Measurements from ENCODE around the gene LPP. TPM values are rescaled to one million over a fixed set of nuclear protein-coding genes. Genes with fewer than 3 reads are reported as not detected.
"Not testable (repeated sequence)": the region's sequence is repeated elsewhere in the genome, so short reads cannot be mapped to it uniquely, and the experiment has no call there.

Gene LPP
- total RNA-seq, 1 donor from 2014 or later = 1,791 TPM

DNA sequence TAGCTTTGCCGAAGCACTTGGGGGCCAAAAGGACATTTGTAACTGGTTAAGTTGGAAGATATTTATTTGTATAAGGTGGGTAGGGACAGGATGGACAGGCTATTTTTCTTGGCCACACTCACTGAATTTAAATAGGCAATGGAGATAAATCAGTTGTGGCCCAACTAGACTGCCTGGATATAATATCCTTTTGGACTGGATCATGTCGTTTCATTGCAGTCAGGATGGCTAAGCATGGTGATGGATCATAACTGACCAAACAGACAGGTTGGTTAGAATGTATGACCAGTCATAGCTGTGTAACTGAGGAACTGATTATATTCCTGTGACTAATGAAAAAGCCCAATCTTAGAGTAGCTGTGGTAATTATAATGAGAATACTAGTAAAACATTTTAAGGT is 284.0 kb downstream of the LPP start:
- intact Hi-C loops (cut with DNase I) = no loop called here

GRCh38 chr3:188439080-188439479 is 285.1 kb downstream of the LPP start:
- peak overlapping the region; percentile 13 to 60 for H3K27ac ChIP-seq
- H3K27me3 ChIP-seq = no peaks in the 10 kb centered on the region
- no peak for DNase-seq (ENCODE audit: low spot score in 2 of 2)
- TF ChIP-seq CTCF (IDR thresholded peaks at IDR 0.05) = no peak
- peaks cover 10 to 12% of the 10 kb centered on the region in 2 donors for H3K4me1 ChIP-seq
- H3K9me3 ChIP-seq = no peaks in the 10 kb centered on the region
- intact Hi-C loops (cut with DNase I) = no loop called here
- H3K36me3 ChIP-seq = peaks cover 8 to 13% of the 10 kb centered on the region in 2 donors
- no peak overlapping the region for H3K4me3 ChIP-seq

More for the DNA sequence above, 284.0 kb downstream of the LPP start:
- no peak for DNase-seq (ENCODE audit: low spot score in 2 of 2)
- H3K4me1 ChIP-seq = peaks cover 10 to 12% of the 10 kb centered on the region in 2 donors
- H3K27ac ChIP-seq = no peak overlapping the region
- no peaks in the 10 kb centered on the region for H3K9me3 ChIP-seq
- TF ChIP-seq CTCF (IDR thresholded peaks at IDR 0.05) = no peak
- peaks cover 8 to 9% of the 10 kb centered on the region in 2 donors for H3K36me3 ChIP-seq
- no peaks in the 10 kb centered on the region for H3K27me3 ChIP-seq
- H3K4me3 ChIP-seq = no peak overlapping the region

- H3K9me3 ChIP-seq = no peaks in the 10 kb centered on the region
- peak overlapping the region in 1 of 2 donors; percentile 26 for H3K27ac ChIP-seq
- no peak overlapping the region for H3K4me3 ChIP-seq
- H3K36me3 ChIP-seq = peaks cover 8 to 13% of the 10 kb centered on the region in 2 donors
- DNase-seq (ENCODE audit: low spot score in 2 of 2) = no peak
- H3K27me3 ChIP-seq = no peaks in the 10 kb centered on the region
- TF ChIP-seq CTCF (IDR thresholded peaks at IDR 0.05) = no peak
- H3K4me1 ChIP-seq = peaks cover 10 to 12% of the 10 kb centered on the region in 2 donors
- intact Hi-C loops (cut with DNase I) = no loop called here
Observed at GRCh38 chr3:188440340-188440972, 286.5 kb downstream of the LPP start.

DNA sequence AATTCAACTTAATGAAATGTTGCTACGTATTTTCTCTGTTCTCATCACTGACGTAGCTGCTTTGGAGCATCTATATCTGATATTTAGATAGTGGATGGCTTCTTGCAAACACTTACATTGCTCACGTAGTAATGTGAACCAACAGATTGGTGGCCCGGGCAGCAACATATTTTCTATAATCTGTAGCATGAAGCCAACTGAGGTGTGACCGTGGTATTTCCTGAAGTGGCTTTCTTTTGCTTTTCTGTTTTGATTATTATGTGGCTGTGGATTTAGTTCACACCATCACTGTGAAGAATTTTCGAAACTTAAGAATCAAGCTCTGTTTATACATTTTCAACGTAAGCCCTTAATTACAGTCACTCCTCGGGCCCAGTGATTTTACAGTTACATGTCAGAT is 288.5 kb downstream of the LPP start:
- peaks cover 8% of the 10 kb centered on the region in 2 donors for H3K36me3 ChIP-seq
- no peak for DNase-seq (ENCODE audit: low spot score in 2 of 2)

GRCh38 chr3:188445175-188445574 is 291.2 kb downstream of the LPP start:
- DNase-seq (ENCODE audit: low spot score in 2 of 2); H3K9me3 ChIP-seq; H3K4me1 ChIP-seq; H3K4me3 ChIP-seq; H3K36me3 ChIP-seq; intact Hi-C loops (cut with DNase I); H3K27me3 ChIP-seq; H3K27ac ChIP-seq: not testable (repeated sequence)

More for the DNA sequence above, 288.5 kb downstream of the LPP start:
- peaks cover 10 to 12% of the 10 kb centered on the region in 2 donors for H3K4me1 ChIP-seq
- intact Hi-C loops (cut with DNase I) = no loop called here
- no peaks in the 10 kb centered on the region for H3K9me3 ChIP-seq
- H3K27ac ChIP-seq = no peak overlapping the region
- H3K4me3 ChIP-seq = no peak overlapping the region
- no peak for TF ChIP-seq CTCF (IDR thresholded peaks at IDR 0.05)
- H3K27me3 ChIP-seq = no peaks in the 10 kb centered on the region

DNA sequence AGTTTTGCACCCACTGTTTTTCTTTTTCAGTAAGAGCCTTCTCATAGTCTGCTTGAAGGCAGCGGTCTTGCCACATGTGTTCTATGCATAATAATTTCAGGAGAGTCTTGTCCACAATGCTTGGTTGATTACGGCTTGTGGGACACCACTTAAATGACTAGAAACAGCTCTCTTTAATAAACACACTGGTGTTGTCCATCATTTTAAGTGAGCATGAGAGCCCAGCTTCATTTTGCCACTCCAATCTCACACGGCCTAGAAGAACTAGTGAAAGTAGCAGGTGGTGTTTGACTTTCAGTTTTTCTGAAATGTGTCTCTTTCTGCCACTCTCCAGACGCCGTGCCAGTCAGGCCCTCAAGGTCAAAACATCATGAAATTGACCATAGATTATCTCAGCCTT is 292.1 kb downstream of the LPP start:
- H3K27me3 ChIP-seq = no peaks in the 10 kb centered on the region
- H3K4me1 ChIP-seq = peaks cover 0 to 6% of the 10 kb centered on the region in 2 donors
- H3K4me3 ChIP-seq = no peak overlapping the region
- H3K27ac ChIP-seq = no peak overlapping the region
- intact Hi-C loops (cut with DNase I) = no loop called here
- no peak for DNase-seq (ENCODE audit: low spot score in 2 of 2)
- no peaks in the 10 kb centered on the region for H3K9me3 ChIP-seq
- TF ChIP-seq CTCF (IDR thresholded peaks at IDR 0.05) = no peak
- H3K36me3 ChIP-seq = peaks cover 3 to 8% of the 10 kb centered on the region in 2 donors
